ENCODE measurements around the gene LDB1. TPM values are rescaled to one million over a fixed set of nuclear protein-coding genes. Genes with fewer than 3 reads are reported as not detected.
A peak's percentile ranks its signal among the peaks of the same experiment; 100 is the strongest.

The LDB1 gene
- total and polyA plus RNA-seq, 2 of the 13 experiments (the other 11 are each of a cell fraction or from before 2014, with no cell fraction given) = 17.2 to 45.5 TPM

DNA sequence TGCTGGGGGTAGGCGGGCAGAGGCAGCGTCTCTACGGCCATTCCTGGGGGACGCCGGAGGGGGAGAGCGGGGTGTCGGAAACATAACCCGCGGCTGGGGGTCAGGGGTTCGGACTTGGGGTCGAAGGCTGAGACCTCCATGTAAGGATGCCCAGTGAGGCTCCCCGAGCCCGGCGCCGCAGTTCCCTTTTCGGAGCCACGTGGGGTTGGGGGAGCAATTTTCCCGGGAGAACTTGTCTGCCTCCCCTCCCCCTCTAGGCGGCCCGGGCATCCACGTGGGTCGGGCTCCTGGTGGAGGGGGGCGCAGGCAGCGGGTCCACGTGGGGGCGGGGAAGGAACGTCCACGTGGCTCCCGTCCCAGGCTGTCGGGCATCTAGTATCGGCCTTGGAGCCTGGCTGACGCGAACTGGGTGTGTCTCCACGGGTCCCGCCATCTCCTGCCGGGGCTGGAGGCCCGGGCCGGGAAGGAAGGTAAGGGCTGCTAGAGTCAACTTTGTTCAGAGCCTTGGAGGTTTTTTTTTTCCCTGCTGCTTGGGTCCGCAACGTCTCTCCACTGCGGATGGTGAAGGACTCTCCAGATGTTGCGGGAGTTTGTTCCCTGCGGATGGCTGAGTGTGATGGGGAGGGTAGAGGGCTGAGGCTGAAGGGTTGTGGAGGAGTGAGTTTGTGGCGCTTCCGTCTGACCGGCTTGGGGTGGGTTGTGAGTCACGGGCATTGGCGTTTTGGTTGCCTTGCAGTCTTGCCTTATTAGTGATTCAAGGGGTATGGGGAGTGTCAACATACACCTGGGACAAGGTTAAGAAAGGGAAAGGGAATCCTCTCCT lies 13.4 kb upstream of the LDB1 start (continued):
- TF ChIP-seq FOXJ3 (CRISPR knock-in tag; IDR thresholded peaks at IDR 0.05; ENCODE audit: borderline replicate concordance) = peak; percentile 42; the same call in 1 of the 2 replicates
- TF ChIP-seq, protein P1, sequence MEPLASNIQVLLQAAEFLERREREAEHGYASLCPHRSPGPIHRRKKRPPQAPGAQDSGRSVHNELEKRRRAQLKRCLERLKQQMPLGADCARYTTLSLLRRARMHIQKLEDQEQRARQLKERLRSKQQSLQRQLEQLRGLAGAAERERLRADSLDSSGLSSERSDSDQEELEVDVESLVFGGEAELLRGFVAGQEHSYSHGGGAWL (CRISPR knock-in tag; IDR thresholded peaks at IDR 0.05) = peak; percentile 88; the same call in 1 of the 2 replicates
- 0 out of 2 replicates have a peak, but pooled peaks have one; percentile 17 for TF ChIP-seq DNMT1 (CRISPR knock-in tag; IDR thresholded peaks at IDR 0.05)
- TF ChIP-seq, protein P2, sequence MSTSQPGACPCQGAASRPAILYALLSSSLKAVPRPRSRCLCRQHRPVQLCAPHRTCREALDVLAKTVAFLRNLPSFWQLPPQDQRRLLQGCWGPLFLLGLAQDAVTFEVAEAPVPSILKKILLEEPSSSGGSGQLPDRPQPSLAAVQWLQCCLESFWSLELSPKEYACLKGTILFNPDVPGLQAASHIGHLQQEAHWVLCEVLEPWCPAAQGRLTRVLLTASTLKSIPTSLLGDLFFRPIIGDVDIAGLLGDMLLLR (CRISPR knock-in tag; IDR thresholded peaks at IDR 0.05) = peak; percentile 91; the same call in 1 of the 2 replicates
- 0 out of 2 replicates have a peak, but pooled peaks have one; percentile 32 for TF ChIP-seq ZNF546 (CRISPR knock-in tag; conservative IDR thresholded peaks at IDR 0.05)
- peak; percentile 40; the same call in 1 of the 2 replicates for TF ChIP-seq BORCS8-MEF2B (CRISPR knock-in tag; IDR thresholded peaks at IDR 0.05)
- no peak for TF ChIP-seq MED13 (CRISPR knock-in tag; IDR thresholded peaks at IDR 0.05)
- 0 out of 2 replicates have a peak, but pooled peaks have one; percentile 70 for TF ChIP-seq ZBTB10 (CRISPR knock-in tag; IDR thresholded peaks at IDR 0.05; ENCODE audit: borderline replicate concordance)
- peak; percentile 89 for TF ChIP-seq MXD1 (CRISPR knock-in tag; IDR thresholded peaks at IDR 0.05)
- TF ChIP-seq, protein P3, sequence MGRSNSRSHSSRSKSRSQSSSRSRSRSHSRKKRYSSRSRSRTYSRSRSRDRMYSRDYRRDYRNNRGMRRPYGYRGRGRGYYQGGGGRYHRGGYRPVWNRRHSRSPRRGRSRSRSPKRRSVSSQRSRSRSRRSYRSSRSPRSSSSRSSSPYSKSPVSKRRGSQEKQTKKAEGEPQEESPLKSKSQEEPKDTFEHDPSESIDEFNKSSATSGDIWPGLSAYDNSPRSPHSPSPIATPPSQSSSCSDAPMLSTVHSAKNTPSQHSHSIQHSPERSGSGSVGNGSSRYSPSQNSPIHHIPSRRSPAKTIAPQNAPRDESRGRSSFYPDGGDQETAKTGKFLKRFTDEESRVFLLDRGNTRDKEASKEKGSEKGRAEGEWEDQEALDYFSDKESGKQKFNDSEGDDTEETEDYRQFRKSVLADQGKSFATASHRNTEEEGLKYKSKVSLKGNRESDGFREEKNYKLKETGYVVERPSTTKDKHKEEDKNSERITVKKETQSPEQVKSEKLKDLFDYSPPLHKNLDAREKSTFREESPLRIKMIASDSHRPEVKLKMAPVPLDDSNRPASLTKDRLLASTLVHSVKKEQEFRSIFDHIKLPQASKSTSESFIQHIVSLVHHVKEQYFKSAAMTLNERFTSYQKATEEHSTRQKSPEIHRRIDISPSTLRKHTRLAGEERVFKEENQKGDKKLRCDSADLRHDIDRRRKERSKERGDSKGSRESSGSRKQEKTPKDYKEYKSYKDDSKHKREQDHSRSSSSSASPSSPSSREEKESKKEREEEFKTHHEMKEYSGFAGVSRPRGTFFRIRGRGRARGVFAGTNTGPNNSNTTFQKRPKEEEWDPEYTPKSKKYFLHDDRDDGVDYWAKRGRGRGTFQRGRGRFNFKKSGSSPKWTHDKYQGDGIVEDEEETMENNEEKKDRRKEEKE (IDR thresholded peaks at IDR 0.05) = no peak
- TF ChIP-seq ZNF619 (CRISPR knock-in tag; IDR thresholded peaks at IDR 0.05) = no peak
- peak; percentile 71 for TF ChIP-seq HOXA5 (CRISPR knock-in tag; IDR thresholded peaks at IDR 0.05)
- 0 out of 2 replicates have a peak, but pooled peaks have one; percentile 27 for TF ChIP-seq BCL6 (CRISPR knock-in tag; IDR thresholded peaks at IDR 0.05)
- no peak for TF ChIP-seq NAIF1 (CRISPR knock-in tag; IDR thresholded peaks at IDR 0.05; ENCODE audit: borderline replicate concordance)
- TF ChIP-seq ZNF580 (CRISPR knock-in tag; IDR thresholded peaks at IDR 0.05; ENCODE audit: borderline replicate concordance, low read depth) = no peak
- no peak for TF ChIP-seq ZNF30 (CRISPR knock-in tag; IDR thresholded peaks at IDR 0.05)
- TF ChIP-seq ZFP82 (CRISPR knock-in tag; IDR thresholded peaks at IDR 0.05; ENCODE audit: borderline replicate concordance) = 0 out of 2 replicates have a peak, but pooled peaks have one; percentile 23
- no peak for TF ChIP-seq ZBTB20 (CRISPR knock-in tag; IDR thresholded peaks at IDR 0.05; ENCODE audit: borderline replicate concordance, low read depth)
- peak in 1 of 2 experiments; percentile 42; a peak in 1 of 4 replicates for TF ChIP-seq POLR2A (IDR thresholded peaks at IDR 0.05; ENCODE audit: insufficient read depth in 1 of 2, low read depth in 2 of 2, low read length in 2 of 2)
- peak; percentile 67; the same call in 1 of the 2 replicates for TF ChIP-seq HDAC1 (CRISPR knock-in tag; IDR thresholded peaks at IDR 0.05)
- no peak for TF ChIP-seq ZNF17 (CRISPR knock-in tag; IDR thresholded peaks at IDR 0.05)
- peak; percentile 23; the same call in 1 of the 2 replicates for TF ChIP-seq ZNF367 (CRISPR knock-in tag; IDR thresholded peaks at IDR 0.05; ENCODE audit: borderline replicate concordance)
